ENCODE data around the gene MATCAP1.

DNA sequence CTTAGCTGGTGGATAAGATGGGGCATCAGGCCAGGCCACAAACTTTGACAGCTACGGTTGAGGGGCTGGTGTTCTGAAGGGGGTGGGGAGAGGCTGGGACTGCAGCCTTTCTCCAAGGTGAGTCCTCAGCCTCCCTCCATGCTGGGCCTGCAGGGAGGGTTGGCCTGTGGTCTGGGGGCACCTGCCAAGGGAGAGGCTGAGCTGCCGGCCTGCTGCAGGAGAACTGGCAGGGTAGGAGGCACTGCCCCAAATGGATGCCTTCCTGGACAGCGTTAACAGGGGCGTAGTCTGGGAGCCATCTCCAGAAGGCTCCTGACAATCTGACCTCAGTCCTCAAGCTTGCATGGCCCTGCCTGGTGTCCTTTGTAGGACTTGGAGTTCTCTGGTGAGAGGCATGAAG is 20.3 kb upstream of the MATCAP1 start:
- TF ChIP-seq, protein P1, sequence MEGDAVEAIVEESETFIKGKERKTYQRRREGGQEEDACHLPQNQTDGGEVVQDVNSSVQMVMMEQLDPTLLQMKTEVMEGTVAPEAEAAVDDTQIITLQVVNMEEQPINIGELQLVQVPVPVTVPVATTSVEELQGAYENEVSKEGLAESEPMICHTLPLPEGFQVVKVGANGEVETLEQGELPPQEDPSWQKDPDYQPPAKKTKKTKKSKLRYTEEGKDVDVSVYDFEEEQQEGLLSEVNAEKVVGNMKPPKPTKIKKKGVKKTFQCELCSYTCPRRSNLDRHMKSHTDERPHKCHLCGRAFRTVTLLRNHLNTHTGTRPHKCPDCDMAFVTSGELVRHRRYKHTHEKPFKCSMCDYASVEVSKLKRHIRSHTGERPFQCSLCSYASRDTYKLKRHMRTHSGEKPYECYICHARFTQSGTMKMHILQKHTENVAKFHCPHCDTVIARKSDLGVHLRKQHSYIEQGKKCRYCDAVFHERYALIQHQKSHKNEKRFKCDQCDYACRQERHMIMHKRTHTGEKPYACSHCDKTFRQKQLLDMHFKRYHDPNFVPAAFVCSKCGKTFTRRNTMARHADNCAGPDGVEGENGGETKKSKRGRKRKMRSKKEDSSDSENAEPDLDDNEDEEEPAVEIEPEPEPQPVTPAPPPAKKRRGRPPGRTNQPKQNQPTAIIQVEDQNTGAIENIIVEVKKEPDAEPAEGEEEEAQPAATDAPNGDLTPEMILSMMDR (IDR thresholded peaks at IDR 0.05; ENCODE audit: low read length): no peak
- TF ChIP-seq EZH2 (IDR thresholded peaks at IDR 0.05; ENCODE audit: borderline replicate concordance, low read length): no peak

Measured in OCI-LY1 (cell line).